GM18498 (cell line): ENCODE results near the gene OR52E5.

Experiments
- ATAC-seq: cut with Tn5 transposase; IDR thresholded peaks from one replicate; pipeline ENCODE4 v1.9.1; 2021; ENCODE audit warnings: mild to moderate bottlenecking, moderate library complexity; ENCODE audit not compliant: unreplicated experiment

OR52E5 gene

DNA sequence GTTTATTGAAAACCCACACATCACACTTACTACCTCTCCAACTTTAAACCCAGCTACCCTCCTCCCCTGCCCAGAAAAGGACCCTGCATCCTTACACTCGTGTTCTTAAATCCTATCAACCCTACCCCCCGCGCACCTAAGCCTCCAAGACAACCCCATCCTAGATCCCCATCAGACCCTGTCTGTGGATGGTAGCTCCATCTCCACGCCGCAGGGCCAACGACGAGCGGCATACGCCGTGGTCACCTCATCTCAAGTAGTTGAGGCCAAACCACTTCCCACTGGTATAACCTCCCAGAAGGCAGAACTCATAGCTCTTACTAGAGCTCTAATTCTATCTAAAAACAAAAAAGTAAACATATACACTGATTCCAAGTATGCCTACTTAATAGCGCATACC, 39.7 kb downstream of the OR52E5 start:
- ATAC-seq: no peak

GRCh38 chr11:5933116-5933515, 40.1 kb downstream of the OR52E5 start:
- no peak for ATAC-seq

DNA sequence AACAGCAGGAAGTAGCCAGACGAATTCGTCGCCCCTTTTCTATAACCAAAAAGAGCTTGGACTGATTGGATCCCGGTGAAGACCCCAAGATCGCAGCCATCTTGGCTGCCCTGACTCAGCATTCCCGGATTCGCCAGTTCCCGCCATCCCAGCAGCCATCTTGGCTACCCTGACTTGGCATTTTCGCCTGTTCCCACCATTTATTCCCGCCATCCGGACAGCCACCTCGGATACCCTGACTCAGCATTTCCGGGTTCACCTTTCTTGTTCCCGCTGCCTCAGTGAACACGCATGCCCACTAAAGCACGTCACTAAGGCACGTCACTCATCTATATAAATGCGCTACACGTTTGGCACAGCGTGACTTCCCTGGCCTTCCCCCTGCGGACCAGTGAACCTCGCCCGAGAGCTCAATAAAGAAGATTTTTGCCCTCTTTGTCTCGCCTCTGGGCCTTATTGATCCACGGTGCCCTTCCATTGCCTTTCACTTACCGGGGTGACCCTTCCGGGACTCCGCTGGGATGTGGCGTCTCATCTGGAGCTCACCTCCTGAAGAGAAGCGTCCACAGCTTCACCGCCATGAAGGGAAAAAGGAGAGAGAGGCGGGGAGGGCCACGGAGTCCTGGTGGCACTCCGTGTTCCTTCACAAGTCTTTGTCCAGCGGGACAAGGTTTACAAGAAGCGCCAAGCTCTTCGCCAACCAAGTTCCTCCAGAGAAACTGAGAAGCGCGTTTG, 45.0 kb downstream of the OR52E5 start:
- ATAC-seq: no peak

DNA sequence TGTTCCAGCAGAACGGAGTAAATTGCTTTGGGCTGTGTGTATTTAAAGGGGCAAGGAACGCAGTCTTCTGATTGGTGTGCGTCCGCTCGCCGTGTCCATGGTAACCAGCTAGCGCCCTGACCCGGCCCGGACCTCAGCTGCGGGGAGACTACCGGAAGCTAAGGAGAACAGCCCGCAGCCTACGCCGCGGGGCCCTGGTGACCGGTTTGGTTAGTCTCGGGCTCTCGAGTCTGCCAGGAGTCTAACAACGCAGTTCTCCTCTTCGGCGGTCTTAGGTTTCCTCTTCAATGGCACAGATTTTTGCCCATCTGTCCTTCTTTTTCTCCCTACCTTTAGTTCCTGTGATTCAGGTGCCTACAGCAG, 45.6 kb downstream of the OR52E5 start:
- no peak for ATAC-seq

DNA sequence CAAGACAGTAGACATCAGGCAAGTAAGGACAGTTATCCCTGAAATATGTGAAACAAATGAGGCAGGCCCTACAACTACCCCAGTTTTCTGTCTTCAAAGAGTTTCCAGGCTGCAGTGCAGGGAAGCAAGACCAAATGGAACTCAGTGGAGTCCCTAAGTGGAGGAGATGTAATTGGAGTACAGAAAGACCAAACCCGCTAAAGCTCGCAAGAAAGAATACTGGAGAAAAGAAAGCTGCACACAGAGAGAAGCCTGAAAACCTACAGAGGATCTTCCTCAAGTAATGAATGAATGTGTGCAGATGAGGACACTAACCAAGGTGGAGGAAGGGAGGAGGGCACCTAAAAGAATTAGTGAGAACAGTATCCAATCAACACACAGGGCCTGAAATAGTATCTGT, 47.7 kb downstream of the OR52E5 start:
- no peak for ATAC-seq

- no peak for ATAC-seq
Measured at GRCh38 chr11:5941951-5942350, 48.9 kb downstream of the OR52E5 start, which contains the start of gene OR56A3. OR56A3 (plus strand) TSS chr11:5942251; CDS start chr11:5947347, 5,096 bp downstream.
